ENCODE measurements around the gene NFIL3.
A peak's percentile ranks its signal among the peaks of the same experiment; 100 is the strongest.

NFIL3 gene

GRCh38 chr9:91362051-91362611 is 61.5 kb downstream of the NFIL3 start:
- H3K27me3 ChIP-seq (ENCODE audit: control insufficient read depth in 5 of 5, insufficient read depth in 4 of 5, low read length in 5 of 5): no peaks in the 10 kb centered on the region
- H3K36me3 ChIP-seq (ENCODE audit: control insufficient read depth in 5 of 5, insufficient read depth in 5 of 5, low read length in 5 of 5): peaks cover 0 to 5% (median 2%) of the 10 kb centered on the region in 5 donors
- peak overlapping the region; percentile 65 to 99 (median 96) for H3K4me3 ChIP-seq (ENCODE audit: low read depth in 1 of 5, low read length in 5 of 5)
- peaks cover 0 to 27% (median 21%) of the 10 kb centered on the region in 5 donors for H3K4me1 ChIP-seq (ENCODE audit: control insufficient read depth in 5 of 5, insufficient read depth in 5 of 5, low read length in 5 of 5)
- peak overlapping the region; percentile 44 for H3K27ac ChIP-seq (ENCODE audit: low read depth, low read length)
- peak overlapping the region in 4 of 5 donors; percentile 9 to 97 (median 40) for H3K9ac ChIP-seq (ENCODE audit: low read length in 5 of 5)
- H3K9me3 ChIP-seq (ENCODE audit: control insufficient read depth in 5 of 5, low read length in 5 of 5): no peaks in the 10 kb centered on the region

GRCh38 chr9:91361291-91362050 is 62.2 kb downstream of the NFIL3 start, which contains the start of gene AUH:
AUH (minus strand) TSS chr9:91361918; CDS start chr9:91361889, 29 bp downstream.
- Histone ChIP-seq H3K9ac (ENCODE audit: low read length in 5 of 5) (peak within 1 kb of the TSS; percentile 63 to 97 (median 90)), H3K27ac (ENCODE audit: low read depth, low read length) (peak within 1 kb of the TSS; percentile 64), H3K9me3 (ENCODE audit: control insufficient read depth in 5 of 5, low read length in 5 of 5) (no peaks in the 10 kb centered on the region), H3K36me3 (ENCODE audit: control insufficient read depth in 5 of 5, insufficient read depth in 5 of 5, low read length in 5 of 5) (peaks cover 0 to 11% (median 6%) of the 10 kb centered on the region in 5 donors), H3K4me1 (ENCODE audit: control insufficient read depth in 5 of 5, insufficient read depth in 5 of 5, low read length in 5 of 5) (peaks cover 0 to 27% (median 21%) of the 10 kb centered on the region in 5 donors), H3K4me3 (ENCODE audit: low read depth in 1 of 5, low read length in 5 of 5) (peak within 1 kb of the TSS; percentile 95 to 99 (median 97)), H3K27me3 (ENCODE audit: control insufficient read depth in 5 of 5, insufficient read depth in 4 of 5, low read length in 5 of 5) (no peaks in the 10 kb centered on the region)

GRCh38 chr9:91360551-91361290 is 62.9 kb downstream of the NFIL3 start:
- Histone ChIP-seq H3K4me3 (ENCODE audit: low read depth in 1 of 5, low read length in 5 of 5) (peak overlapping the region; percentile 95 to 99 (median 97)), H3K27ac (ENCODE audit: low read depth, low read length) (peak overlapping the region; percentile 64)

GRCh38 chr9:91359734-91360470 is 63.7 kb downstream of the NFIL3 start:
- no peak overlapping the region for H3K27ac ChIP-seq (ENCODE audit: low read depth, low read length)
- H3K9ac ChIP-seq (ENCODE audit: low read length in 5 of 5): peak overlapping the region in 2 of 5 donors; percentile 92 to 97
- peaks cover 0 to 15% (median 7%) of the 10 kb centered on the region in 5 donors for H3K36me3 ChIP-seq (ENCODE audit: control insufficient read depth in 5 of 5, insufficient read depth in 5 of 5, low read length in 5 of 5)
- no peaks in the 10 kb centered on the region for H3K9me3 ChIP-seq (ENCODE audit: control insufficient read depth in 5 of 5, low read length in 5 of 5)
- H3K4me3 ChIP-seq (ENCODE audit: low read depth in 1 of 5, low read length in 5 of 5): peak overlapping the region in 3 of 5 donors; percentile 95 to 99 (median 97)
- peaks cover 0 to 27% (median 25%) of the 10 kb centered on the region in 5 donors for H3K4me1 ChIP-seq (ENCODE audit: control insufficient read depth in 5 of 5, insufficient read depth in 5 of 5, low read length in 5 of 5)
- H3K27me3 ChIP-seq (ENCODE audit: control insufficient read depth in 5 of 5, insufficient read depth in 4 of 5, low read length in 5 of 5): no peaks in the 10 kb centered on the region

More at GRCh38 chr9:91360551-91361290, 62.9 kb downstream of the NFIL3 start:
- H3K9me3 ChIP-seq (ENCODE audit: control insufficient read depth in 5 of 5, low read length in 5 of 5): no peaks in the 10 kb centered on the region
- peaks cover 0 to 13% (median 7%) of the 10 kb centered on the region in 5 donors for H3K36me3 ChIP-seq (ENCODE audit: control insufficient read depth in 5 of 5, insufficient read depth in 5 of 5, low read length in 5 of 5)
- peak overlapping the region; percentile 63 to 97 (median 90) for H3K9ac ChIP-seq (ENCODE audit: low read length in 5 of 5)
- H3K4me1 ChIP-seq (ENCODE audit: control insufficient read depth in 5 of 5, insufficient read depth in 5 of 5, low read length in 5 of 5): peaks cover 0 to 27% (median 21%) of the 10 kb centered on the region in 5 donors
- no peaks in the 10 kb centered on the region for H3K27me3 ChIP-seq (ENCODE audit: control insufficient read depth in 5 of 5, insufficient read depth in 4 of 5, low read length in 5 of 5)

- Histone ChIP-seq H3K36me3 (ENCODE audit: control insufficient read depth in 5 of 5, insufficient read depth in 5 of 5, low read length in 5 of 5) (peaks cover 0 to 20% (median 8%) of the 10 kb centered on the region in 5 donors), H3K27ac (ENCODE audit: low read depth, low read length) (no peak overlapping the region), H3K4me1 (ENCODE audit: control insufficient read depth in 5 of 5, insufficient read depth in 5 of 5, low read length in 5 of 5) (peaks cover 0 to 27% (median 26%) of the 10 kb centered on the region in 5 donors), H3K9me3 (ENCODE audit: control insufficient read depth in 5 of 5, low read length in 5 of 5) (no peaks in the 10 kb centered on the region), H3K4me3 (ENCODE audit: low read depth in 1 of 5, low read length in 5 of 5) (no peak overlapping the region), H3K9ac (ENCODE audit: low read length in 5 of 5) (no peak overlapping the region), H3K27me3 (ENCODE audit: control insufficient read depth in 5 of 5, insufficient read depth in 4 of 5, low read length in 5 of 5) (no peaks in the 10 kb centered on the region)
Measured at GRCh38 chr9:91359083-91359482, 64.5 kb downstream of the NFIL3 start.

Measured in subcutaneous abdominal adipose tissue (tissue), 5 donors.